Peyer's patch (tissue), 4 donors: ENCODE measurements around the gene AGBL4. TPM values are rescaled to one million over a fixed set of nuclear protein-coding genes. Genes with fewer than 3 reads are reported as not detected.

ENCODE experiments used
- DNase-seq, 3 donors: peaks; one replicate each; pipeline ENCODE4 v3.0.0-alpha.2; 2017 to 2019
- H3K27ac ChIP-seq, 4 donors: fragments of 200-600 bp; sonication (generic); one replicate each; pipeline ENCODE4 v1.5.1; 2016 to 2019
- H3K27me3 ChIP-seq, 2 donors: fragments of 200-600 bp; sonication (generic); one replicate each; pipeline ENCODE4 v1.5.1; 2019
- H3K36me3 ChIP-seq, 3 donors: fragments of 200-600 bp; sonication (generic); one replicate each; pipeline ENCODE4 v1.5.1; 2016 to 2019
- H3K4me1 ChIP-seq, 4 donors: fragments of 200-600 bp; sonication (generic); one replicate each; pipeline ENCODE4 v1.5.1; 2016 to 2019
- H3K4me3 ChIP-seq, 4 donors: fragments of 200-600 bp; sonication (generic); 1 replicate in 3 of 4; 2 replicates in 1 of 4; pipeline ENCODE4 v1.5.1; 2016 to 2019; ENCODE audit warnings: mild to moderate bottlenecking in 1 of 4
- H3K9me3 ChIP-seq, 4 donors: fragments of 200-600 bp; sonication (generic); one replicate each; pipeline ENCODE4 v1.5.1; 2016 to 2019; ENCODE audit warnings: mild to moderate bottlenecking in 1 of 4
- POLR2A ChIP-seq, 2 donors: fragments of 450-650 bp; IDR thresholded peaks; one replicate each; pipeline ENCODE4 v1.5.1; 2017; ENCODE audit warnings: antibody characterized with exemption in 2 of 2, mild to moderate bottlenecking in 2 of 2, moderate library complexity in 2 of 2
- total RNA-seq, 4 donors: library from RNA; depleted of rRNA; stranded (reverse); fragments of >200 nt; gene quantifications; one replicate each; pipeline ENCODE4 v1.1.0, GENCODE V29; 2016
- TF ChIP-seq, protein P1 (sequence below), 6 experiments: fragments of 450-650 bp in 4 of 6; fragments of 200-600 bp in 2 of 6; sonication (generic) in 1 of 6; IDR thresholded peaks; one replicate each; pipeline ENCODE4 v1.5.1; 2017 to 2019; ENCODE audit warnings: antibody characterized with exemption in 6 of 6, mild to moderate bottlenecking in 3 of 6, moderate library complexity in 1 of 6

AGBL4 gene
- total RNA-seq, 4 donors from 2014 or later: 2.5 TPM; not detected in 3

DNA sequence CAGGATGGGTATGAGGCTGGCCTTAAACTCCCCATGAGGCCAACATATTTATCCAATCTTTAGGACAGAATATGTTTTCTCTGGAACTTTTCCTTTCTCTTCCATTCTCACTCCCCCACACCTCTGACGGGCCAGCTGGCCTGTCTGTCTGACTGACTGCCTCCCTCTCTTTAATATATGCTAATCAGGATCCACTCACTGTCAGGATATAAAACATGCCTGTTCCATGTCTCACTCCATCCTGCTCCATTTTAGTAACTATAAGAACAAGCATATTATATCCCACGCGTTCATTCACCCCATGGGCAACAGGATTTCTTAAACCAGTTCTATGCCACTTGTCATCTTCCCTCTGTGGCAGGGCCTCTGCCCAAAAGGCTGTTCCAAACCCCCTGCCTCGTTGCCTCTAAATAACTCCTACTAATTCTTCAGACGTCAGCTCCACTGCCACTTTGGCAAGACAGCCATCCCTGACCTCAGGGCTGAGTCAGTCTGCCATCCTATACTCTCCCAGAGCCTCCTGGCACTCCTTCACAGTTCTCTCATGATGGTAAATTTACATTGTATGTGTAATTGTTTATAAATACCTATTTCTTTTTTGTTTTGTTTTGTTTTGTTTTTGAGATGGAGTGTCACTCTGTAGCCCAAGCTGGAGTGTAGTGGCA, 1467.4 kb downstream of the AGBL4 start:
- Histone ChIP-seq H3K27ac (no peak overlapping the region), H3K9me3 (no peaks in the 10 kb centered on the region), H3K36me3 (no peaks in the 10 kb centered on the region), H3K4me3 (no peak overlapping the region), H3K4me1 (no peaks in the 10 kb centered on the region), H3K27me3 (no peaks in the 10 kb centered on the region)
- DNase-seq: no peak
- TF ChIP-seq, protein P1, sequence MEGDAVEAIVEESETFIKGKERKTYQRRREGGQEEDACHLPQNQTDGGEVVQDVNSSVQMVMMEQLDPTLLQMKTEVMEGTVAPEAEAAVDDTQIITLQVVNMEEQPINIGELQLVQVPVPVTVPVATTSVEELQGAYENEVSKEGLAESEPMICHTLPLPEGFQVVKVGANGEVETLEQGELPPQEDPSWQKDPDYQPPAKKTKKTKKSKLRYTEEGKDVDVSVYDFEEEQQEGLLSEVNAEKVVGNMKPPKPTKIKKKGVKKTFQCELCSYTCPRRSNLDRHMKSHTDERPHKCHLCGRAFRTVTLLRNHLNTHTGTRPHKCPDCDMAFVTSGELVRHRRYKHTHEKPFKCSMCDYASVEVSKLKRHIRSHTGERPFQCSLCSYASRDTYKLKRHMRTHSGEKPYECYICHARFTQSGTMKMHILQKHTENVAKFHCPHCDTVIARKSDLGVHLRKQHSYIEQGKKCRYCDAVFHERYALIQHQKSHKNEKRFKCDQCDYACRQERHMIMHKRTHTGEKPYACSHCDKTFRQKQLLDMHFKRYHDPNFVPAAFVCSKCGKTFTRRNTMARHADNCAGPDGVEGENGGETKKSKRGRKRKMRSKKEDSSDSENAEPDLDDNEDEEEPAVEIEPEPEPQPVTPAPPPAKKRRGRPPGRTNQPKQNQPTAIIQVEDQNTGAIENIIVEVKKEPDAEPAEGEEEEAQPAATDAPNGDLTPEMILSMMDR (IDR thresholded peaks at IDR 0.05): no peak
- TF ChIP-seq POLR2A (IDR thresholded peaks at IDR 0.05): no peak

DNA sequence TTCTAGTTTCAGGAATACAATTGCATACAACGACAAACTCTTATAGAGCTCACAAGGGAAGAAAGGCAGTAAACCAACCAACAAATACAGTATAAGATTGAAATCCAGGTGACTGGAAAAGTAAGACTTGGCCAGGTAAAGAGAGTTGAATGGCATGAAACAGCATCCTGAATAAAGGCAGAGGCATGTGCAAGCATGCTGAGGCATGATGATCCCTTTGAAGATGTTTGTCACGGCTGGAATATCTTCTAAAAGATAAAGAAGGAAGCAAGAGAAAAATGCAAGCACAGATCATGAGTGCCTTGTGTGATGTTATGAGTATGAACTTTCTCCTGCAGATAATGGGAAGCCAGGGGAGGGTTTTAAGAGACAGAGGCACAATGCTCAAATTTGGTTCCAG, 1468.5 kb downstream of the AGBL4 start:
- Histone ChIP-seq H3K27me3 (no peaks in the 10 kb centered on the region), H3K9me3 (no peaks in the 10 kb centered on the region), H3K27ac (no peak overlapping the region), H3K4me3 (no peak overlapping the region), H3K36me3 (no peaks in the 10 kb centered on the region), H3K4me1 (no peaks in the 10 kb centered on the region)
- no peak for TF ChIP-seq POLR2A (IDR thresholded peaks at IDR 0.05)
- TF ChIP-seq, protein P1 (IDR thresholded peaks at IDR 0.05): no peak
- no peak for DNase-seq

DNA sequence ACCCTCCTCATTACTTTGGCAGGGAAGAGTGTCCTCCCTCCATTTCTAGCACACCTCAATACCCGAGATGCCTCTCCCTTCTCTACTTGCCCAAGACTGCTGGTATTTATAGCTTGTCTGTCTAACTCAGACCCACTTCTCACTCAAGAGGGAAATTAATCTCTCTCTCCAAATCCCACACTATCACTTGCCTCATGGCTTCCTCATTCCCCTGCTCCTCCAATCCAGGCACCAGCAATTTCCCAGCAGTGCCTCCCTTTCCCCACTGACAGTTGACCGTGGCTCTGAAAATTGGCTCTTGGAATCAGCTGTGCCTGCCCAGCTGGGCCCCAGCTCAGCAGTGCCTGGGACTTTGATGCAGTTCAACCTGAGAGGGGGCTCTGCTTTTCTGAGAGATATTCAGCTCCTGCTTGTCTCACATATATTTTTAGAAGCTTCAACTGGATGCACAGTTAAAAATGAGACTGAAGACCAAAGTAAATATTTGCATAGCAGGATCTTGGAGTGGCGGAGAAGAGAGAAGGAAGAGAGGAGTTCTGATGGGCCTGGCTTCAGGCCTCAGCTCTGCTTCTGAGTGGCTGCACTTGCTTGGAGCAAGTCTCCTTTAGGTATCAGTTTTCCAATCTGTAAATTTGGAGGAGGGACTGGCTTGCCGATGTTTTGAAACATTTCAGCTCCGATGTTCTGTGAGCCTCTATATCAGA, 1470.7 kb downstream of the AGBL4 start:
- Histone ChIP-seq H3K27me3 (no peaks in the 10 kb centered on the region), H3K36me3 (no peaks in the 10 kb centered on the region), H3K27ac (no peak overlapping the region), H3K4me3 (no peak overlapping the region), H3K4me1 (no peaks in the 10 kb centered on the region), H3K9me3 (no peaks in the 10 kb centered on the region)
- TF ChIP-seq, protein P1 (IDR thresholded peaks at IDR 0.05): no peak
- no peak for TF ChIP-seq POLR2A (IDR thresholded peaks at IDR 0.05)
- no peak for DNase-seq

DNA sequence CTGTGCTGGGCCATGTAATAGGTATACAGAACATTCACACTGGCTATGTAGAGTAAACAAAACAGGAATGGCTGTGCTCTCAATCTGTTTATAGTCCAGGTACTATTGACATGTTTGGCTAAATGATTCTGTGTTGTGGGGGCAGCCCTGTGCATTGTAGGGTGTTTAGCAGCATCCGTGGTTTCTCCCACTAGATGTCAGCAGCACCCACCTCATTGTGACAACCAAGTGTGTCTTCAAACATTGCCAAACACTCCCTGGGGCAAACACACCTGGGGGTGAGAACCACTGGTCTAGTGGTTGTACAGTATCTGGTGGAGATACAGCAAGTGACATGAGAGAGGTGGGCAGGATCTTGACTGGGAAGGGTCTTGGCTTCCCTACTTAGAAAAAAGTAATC, 1471.3 kb downstream of the AGBL4 start:
- H3K36me3 ChIP-seq: no peaks in the 10 kb centered on the region

DNA sequence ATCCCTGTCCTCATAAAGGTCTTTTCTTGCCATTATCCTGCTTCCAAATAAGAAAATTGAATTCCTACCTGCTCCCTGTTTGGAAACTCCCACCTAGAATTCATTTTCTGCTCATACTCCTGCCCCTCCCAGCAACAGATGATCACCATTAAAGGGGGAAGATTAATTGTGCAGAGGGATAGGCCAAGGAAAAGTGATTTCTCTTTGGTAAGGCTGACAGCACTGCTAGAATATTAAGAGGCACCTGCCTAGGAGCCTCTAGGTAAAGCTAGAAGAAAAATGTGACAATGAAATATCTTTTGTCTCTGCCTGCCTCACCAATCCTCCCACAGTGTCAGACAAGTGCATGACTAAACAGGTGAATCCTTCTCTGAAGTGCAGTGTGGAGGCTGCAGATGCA, 1474.8 kb downstream of the AGBL4 start:
- no peaks in the 10 kb centered on the region for H3K4me1 ChIP-seq
- H3K9me3 ChIP-seq: no peaks in the 10 kb centered on the region
- H3K36me3 ChIP-seq: no peaks in the 10 kb centered on the region
- H3K27me3 ChIP-seq: no peaks in the 10 kb centered on the region
- no peak overlapping the region for H3K27ac ChIP-seq
- no peak for TF ChIP-seq POLR2A (IDR thresholded peaks at IDR 0.05)
- no peak overlapping the region for H3K4me3 ChIP-seq
- no peak for DNase-seq

More for the DNA sequence above, 1471.3 kb downstream of the AGBL4 start:
- H3K27me3 ChIP-seq: no peaks in the 10 kb centered on the region
- H3K27ac ChIP-seq: no peak overlapping the region
- no peaks in the 10 kb centered on the region for H3K9me3 ChIP-seq
- DNase-seq: no peak
- no peaks in the 10 kb centered on the region for H3K4me1 ChIP-seq
- H3K4me3 ChIP-seq: no peak overlapping the region
- no peak for TF ChIP-seq POLR2A (IDR thresholded peaks at IDR 0.05)
- TF ChIP-seq, protein P1 (IDR thresholded peaks at IDR 0.05): peak in 1 of 6 experiments; percentile 19

DNA sequence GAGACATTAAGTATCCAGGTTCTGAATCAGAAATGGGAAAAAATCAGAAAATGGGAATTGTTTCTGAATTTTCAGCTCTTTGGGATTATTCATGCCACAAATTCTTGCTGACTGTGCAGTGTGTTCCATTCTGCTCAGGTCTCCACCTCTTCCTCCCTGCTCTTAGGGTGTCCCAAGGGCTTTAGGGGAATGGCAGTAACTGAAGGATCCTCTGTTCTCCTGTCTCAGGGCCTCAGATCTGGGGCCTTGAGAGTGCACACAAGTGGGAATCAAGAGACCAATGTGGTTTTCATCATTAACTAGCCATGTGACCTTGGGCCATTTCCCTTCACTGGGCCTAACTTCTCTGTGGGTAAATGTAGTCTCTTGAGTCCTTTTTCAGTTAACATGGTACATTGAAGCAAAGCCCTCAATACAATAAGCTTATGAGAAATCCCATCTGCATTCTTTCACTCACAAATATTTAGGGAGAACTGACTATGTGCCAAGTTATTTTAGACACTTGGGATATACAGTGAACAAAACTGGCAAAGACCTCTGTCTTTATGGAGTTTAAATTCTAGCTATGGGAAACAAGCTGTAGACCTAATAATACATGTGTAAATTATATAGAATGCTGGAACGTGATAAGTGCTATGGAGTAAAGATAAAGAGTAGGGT, 1476.1 kb downstream of the AGBL4 start:
- Histone ChIP-seq H3K4me3 (no peak overlapping the region), H3K27ac (no peak overlapping the region), H3K36me3 (no peaks in the 10 kb centered on the region), H3K27me3 (no peaks in the 10 kb centered on the region), H3K4me1 (no peaks in the 10 kb centered on the region), H3K9me3 (no peaks in the 10 kb centered on the region)
- TF ChIP-seq, protein P1 (IDR thresholded peaks at IDR 0.05): no peak
- TF ChIP-seq POLR2A (IDR thresholded peaks at IDR 0.05): no peak
- DNase-seq: no peak
